Smooth muscle cell (in vitro differentiated cells): ENCODE data around the gene SLC29A1. TPM values are rescaled to one million over a fixed set of nuclear protein-coding genes. Genes with fewer than 3 reads are reported as not detected.

Experiments
- DNase-seq: peaks from one replicate; lab custom pipeline; 2025; ENCODE audit not compliant: unreplicated experiment; lab: John Stamatoyannopoulos, UW
- H2AFZ ChIP-seq: fragments of 200-600 bp; sonication (generic); 2 replicates; pipeline ENCODE4 v1.6.0; 2016; ENCODE audit warnings: antibody characterized with exemption, low read depth, mild to moderate bottlenecking
- H3F3A ChIP-seq: fragments of 200-600 bp; sonication (generic); 2 replicates; pipeline ENCODE4 v1.6.0; 2017; ENCODE audit warnings: antibody characterized with exemption, low read depth
- H3K27ac ChIP-seq: fragments of 200-600 bp; sonication (generic); 2 replicates; pipeline ENCODE4 v1.5.1; 2016; ENCODE audit warnings: low read depth, mild to moderate bottlenecking
- H3K27me3 ChIP-seq: fragments of 200-600 bp; sonication (generic); 2 replicates; pipeline ENCODE4 v1.6.1; 2016; ENCODE audit warnings: low read depth, mild to moderate bottlenecking
- H3K36me3 ChIP-seq: fragments of 200-600 bp; sonication (generic); 2 replicates; pipeline ENCODE4 v1.5.1; 2016; ENCODE audit warnings: low read depth
- H3K4me1 ChIP-seq: fragments of 200-600 bp; sonication (generic); 2 replicates; pipeline ENCODE4 v1.5.1; 2016; ENCODE audit warnings: low read depth
- H3K4me2 ChIP-seq: fragments of 200-600 bp; sonication (generic); 2 replicates; pipeline ENCODE4 v1.6.0; 2016; ENCODE audit warnings: mild to moderate bottlenecking
- H3K4me3 ChIP-seq: fragments of 200-600 bp; sonication (generic); 2 replicates; pipeline ENCODE4 v1.5.1; 2016; ENCODE audit warnings: mild to moderate bottlenecking
- H3K79me2 ChIP-seq: fragments of 200-600 bp; sonication (generic); 2 replicates; pipeline ENCODE4 v1.6.0; 2016; ENCODE audit warnings: low read depth, mild to moderate bottlenecking
- H3K9ac ChIP-seq: fragments of 200-600 bp; sonication (generic); 2 replicates; pipeline ENCODE4 v1.6.0; 2016; ENCODE audit warnings: low read depth
- H3K9me3 ChIP-seq: fragments of 200-600 bp; sonication (generic); replicated peaks from 2 replicates; pipeline ENCODE4 v1.5.1; 2016; ENCODE audit warnings: low read depth
- H4K20me1 ChIP-seq: fragments of 200-600 bp; sonication (generic); 2 replicates; pipeline ENCODE4 v1.6.0; 2016; ENCODE audit warnings: low read depth
- CTCF ChIP-seq: fragments of 200-600 bp; sonication (generic); IDR thresholded peaks from 2 replicates; pipeline ENCODE4 v1.5.1; 2017; ENCODE audit warnings: borderline replicate concordance, mild to moderate bottlenecking, antibody characterized with exemption; ENCODE audit not compliant: insufficient read depth, poor library complexity, severe bottlenecking
- WGBS: methylation state at CpG from one replicate; pipeline ENCODE4 v1.1.7; 2016; ENCODE audit warnings: low lambda C conversion rate; 5-methylcytosine and 5-hydroxymethylcytosine counted together
- polyA plus RNA-seq: library from polyadenylated mRNA; unstranded; fragments of >200 nt; fragmentation: Nextera tagmentation; extraction: Ambion mirVana; gene quantifications from 2 replicates; pipeline ENCODE4 v1.2.1, GENCODE V29; 2016
- total RNA-seq: library from RNA; depleted of rRNA; stranded (reverse); fragments of >200 nt; gene quantifications from 2 replicates; pipeline ENCODE4 v1.2.3, GENCODE V29; 2014

Gene SLC29A1
- total and polyA plus RNA-seq, 2 experiments from 2014 or later, result 7.4 to 8.0 TPM

- no peaks in the 10 kb centered on the region for H3K27me3 ChIP-seq
- H3K9ac ChIP-seq, result no peak overlapping the region
- no peaks in the 10 kb centered on the region for H4K20me1 ChIP-seq
- H3K4me1 ChIP-seq, result peaks cover 22% of the 10 kb centered on the region
- no peak for DNase-seq
- no peak for TF ChIP-seq CTCF
- H3K27ac ChIP-seq, result no peak overlapping the region
- H3K9me3 ChIP-seq, result no peaks in the 10 kb centered on the region
- no peaks in the 10 kb centered on the region for H3K79me2 ChIP-seq
- no peaks in the 10 kb centered on the region for H3F3A ChIP-seq
- H3K4me2 ChIP-seq, result no peak overlapping the region
- H3K4me3 ChIP-seq, result no peak overlapping the region
- H3K36me3 ChIP-seq, result no peaks in the 10 kb centered on the region
- 76% methylated on average over 4 of the region's 4 CpGs for WGBS
- no peak overlapping the region for H2AFZ ChIP-seq
Measured at GRCh38 chr6:44202332-44202971, 20.9 kb upstream of the SLC29A1 start.

GRCh38 chr6:44202972-44203750 lies 20.2 kb upstream of the SLC29A1 start:
- H3K4me2 ChIP-seq, result no peak overlapping the region
- no peaks in the 10 kb centered on the region for H4K20me1 ChIP-seq
- DNase-seq, result no peak
- H3K27me3 ChIP-seq, result no peaks in the 10 kb centered on the region
- WGBS, result 74% methylated on average over 11 of the region's 11 CpGs
- no peaks in the 10 kb centered on the region for H3K9me3 ChIP-seq
- H3K27ac ChIP-seq, result no peak overlapping the region
- H3K9ac ChIP-seq, result no peak overlapping the region
- H3K36me3 ChIP-seq, result no peaks in the 10 kb centered on the region
- H2AFZ ChIP-seq, result no peak overlapping the region
- peaks cover 22% of the 10 kb centered on the region for H3K4me1 ChIP-seq
- no peaks in the 10 kb centered on the region for H3K79me2 ChIP-seq
- TF ChIP-seq CTCF, result no peak
- H3F3A ChIP-seq, result no peaks in the 10 kb centered on the region
- H3K4me3 ChIP-seq, result no peak overlapping the region

GRCh38 chr6:44203955-44204354 lies 19.4 kb upstream of the SLC29A1 start:
- no peaks in the 10 kb centered on the region for H4K20me1 ChIP-seq
- no peak for TF ChIP-seq CTCF
- H3K36me3 ChIP-seq, result no peaks in the 10 kb centered on the region
- H3K27me3 ChIP-seq, result no peaks in the 10 kb centered on the region
- H3K9me3 ChIP-seq, result no peaks in the 10 kb centered on the region
- WGBS, result 64% methylated on average over 6 of the region's 6 CpGs
- no peak overlapping the region for H3K4me2 ChIP-seq
- peaks cover 22% of the 10 kb centered on the region for H3K4me1 ChIP-seq
- no peak overlapping the region for H3K27ac ChIP-seq
- DNase-seq, result no peak
- H2AFZ ChIP-seq, result no peak overlapping the region
- no peaks in the 10 kb centered on the region for H3K79me2 ChIP-seq
- H3F3A ChIP-seq, result no peaks in the 10 kb centered on the region
- H3K4me3 ChIP-seq, result no peak overlapping the region
- no peak overlapping the region for H3K9ac ChIP-seq

GRCh38 chr6:44207966-44208365 lies 15.4 kb upstream of the SLC29A1 start:
- H3K4me3 ChIP-seq, result no peak overlapping the region
- H3K79me2 ChIP-seq, result no peaks in the 10 kb centered on the region
- no peak overlapping the region for H3K9ac ChIP-seq
- TF ChIP-seq CTCF, result no peak
- no peak for DNase-seq
- no peak overlapping the region for H2AFZ ChIP-seq
- H3K9me3 ChIP-seq, result no peaks in the 10 kb centered on the region
- no peak overlapping the region for H3K4me2 ChIP-seq
- H4K20me1 ChIP-seq, result no peaks in the 10 kb centered on the region
- peaks cover 13% of the 10 kb centered on the region for H3K4me1 ChIP-seq
- no peaks in the 10 kb centered on the region for H3F3A ChIP-seq
- H3K27ac ChIP-seq, result no peak overlapping the region
- H3K27me3 ChIP-seq, result no peaks in the 10 kb centered on the region
- 94% methylated on average over 6 of the region's 6 CpGs for WGBS
- H3K36me3 ChIP-seq, result no peaks in the 10 kb centered on the region
